Fibroblast of villous mesenchyme (primary cell): Measurements from ENCODE around the gene BRME1. TPM values are rescaled to one million over a fixed set of nuclear protein-coding genes. Genes with fewer than 3 reads are reported as not detected.

Experiments
- DNase-seq: peaks from one replicate; pipeline ENCODE4 v3.0.0-alpha.2; 2010; ENCODE audit warnings: low read depth
- H3K4me3 ChIP-seq: 2 replicates; pipeline ENCODE4 v1.5.1; 2011; ENCODE audit warnings: low read depth, mild to moderate bottlenecking, low read length
- total RNA-seq: library from RNA; depleted of rRNA; stranded (reverse); fragments of >200 nt; gene quantifications from 2 replicates; pipeline ENCODE4 v1.2.3, GENCODE V29; 2012
- TF ChIP-seq, protein P1 (sequence below): IDR thresholded peaks from 2 replicates; pipeline ENCODE4 v1.5.1; 2012; ENCODE audit warnings: low read depth, mild to moderate bottlenecking, low read length; ENCODE audit not compliant: insufficient read depth

BRME1 gene
- total RNA-seq, result 0.32 and 0.43 TPM in 2 replicates

DNA sequence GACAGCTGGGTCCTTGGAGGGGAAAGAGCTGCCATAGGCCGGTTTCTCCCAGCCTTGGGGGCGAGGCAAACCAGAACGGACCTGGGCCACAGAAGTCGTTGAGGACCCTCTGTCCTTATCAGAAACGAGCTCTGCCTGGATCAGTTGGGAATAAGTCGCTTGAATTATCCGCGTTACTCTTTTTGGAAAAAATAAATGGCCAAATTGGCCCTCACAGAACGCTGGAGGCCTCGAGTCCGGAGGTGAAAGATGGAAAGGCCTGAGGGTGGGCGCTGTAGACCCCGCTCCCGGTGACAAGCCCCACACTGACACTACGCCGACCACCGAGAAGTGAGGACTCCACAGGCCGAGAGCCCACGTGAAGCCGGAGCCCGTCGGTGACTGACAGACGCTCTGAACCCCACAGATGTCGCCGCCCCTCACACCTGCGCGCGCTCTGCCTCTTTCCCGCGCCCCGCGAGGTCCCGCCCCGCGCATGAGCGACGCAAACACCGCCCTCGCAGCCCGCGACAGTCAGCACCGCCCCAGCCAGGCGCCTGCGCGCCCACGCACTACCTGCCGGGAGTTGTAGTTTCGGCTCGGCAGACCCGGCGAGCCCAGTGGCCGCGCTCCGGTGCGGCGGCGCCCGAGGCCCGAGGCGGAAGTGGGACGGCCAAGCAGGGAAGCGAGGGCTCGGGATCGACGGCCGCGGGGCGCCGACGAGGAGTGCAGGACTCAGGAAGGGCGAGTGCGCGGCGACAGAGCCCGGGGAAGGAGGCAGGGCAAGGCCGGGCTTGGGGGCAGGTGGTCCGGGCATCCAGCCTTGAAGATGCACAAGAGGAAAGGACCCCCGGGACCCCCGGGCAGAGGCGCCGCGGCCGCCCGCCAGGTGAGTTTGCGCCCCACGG is at the start of gene BRME1, which contains the start of gene CC2D1A:
BRME1 (minus strand) TSS at position 484 of the 887 bp plus-strand sequence. CDS start 1,225 bp downstream, outside the sequence.
CC2D1A (plus strand) TSS at position 568 of the 887 bp plus-strand sequence; CDS start at position 809, 241 bp downstream.
- H3K4me3 ChIP-seq, result peak within 1 kb of the TSS; percentile 79
- TF ChIP-seq, protein P1, sequence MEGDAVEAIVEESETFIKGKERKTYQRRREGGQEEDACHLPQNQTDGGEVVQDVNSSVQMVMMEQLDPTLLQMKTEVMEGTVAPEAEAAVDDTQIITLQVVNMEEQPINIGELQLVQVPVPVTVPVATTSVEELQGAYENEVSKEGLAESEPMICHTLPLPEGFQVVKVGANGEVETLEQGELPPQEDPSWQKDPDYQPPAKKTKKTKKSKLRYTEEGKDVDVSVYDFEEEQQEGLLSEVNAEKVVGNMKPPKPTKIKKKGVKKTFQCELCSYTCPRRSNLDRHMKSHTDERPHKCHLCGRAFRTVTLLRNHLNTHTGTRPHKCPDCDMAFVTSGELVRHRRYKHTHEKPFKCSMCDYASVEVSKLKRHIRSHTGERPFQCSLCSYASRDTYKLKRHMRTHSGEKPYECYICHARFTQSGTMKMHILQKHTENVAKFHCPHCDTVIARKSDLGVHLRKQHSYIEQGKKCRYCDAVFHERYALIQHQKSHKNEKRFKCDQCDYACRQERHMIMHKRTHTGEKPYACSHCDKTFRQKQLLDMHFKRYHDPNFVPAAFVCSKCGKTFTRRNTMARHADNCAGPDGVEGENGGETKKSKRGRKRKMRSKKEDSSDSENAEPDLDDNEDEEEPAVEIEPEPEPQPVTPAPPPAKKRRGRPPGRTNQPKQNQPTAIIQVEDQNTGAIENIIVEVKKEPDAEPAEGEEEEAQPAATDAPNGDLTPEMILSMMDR, result no peak
- peak; percentile 79 for DNase-seq

DNA sequence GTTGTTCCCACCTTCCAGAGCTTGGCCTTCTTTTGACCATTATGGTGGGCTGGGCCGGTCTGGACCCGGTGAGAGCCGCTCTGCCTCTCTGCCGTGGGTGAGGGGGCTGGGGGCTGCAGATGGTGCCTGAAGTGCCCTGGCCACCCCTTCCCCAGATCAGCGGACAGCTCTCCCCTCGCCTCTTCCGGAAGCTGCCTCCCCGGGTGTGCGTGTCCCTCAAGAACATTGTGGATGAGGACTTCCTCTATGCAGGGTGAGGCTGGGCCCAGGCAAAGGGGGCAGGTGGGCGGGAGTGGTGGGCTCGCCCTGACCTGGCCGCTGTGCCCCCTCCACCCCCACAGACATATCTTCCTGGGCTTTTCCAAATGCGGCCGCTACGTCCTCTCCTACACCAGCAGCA is 48.3 kb upstream of the BRME1 start:
- TF ChIP-seq, protein P1, result no peak
- no peak for DNase-seq

DNA sequence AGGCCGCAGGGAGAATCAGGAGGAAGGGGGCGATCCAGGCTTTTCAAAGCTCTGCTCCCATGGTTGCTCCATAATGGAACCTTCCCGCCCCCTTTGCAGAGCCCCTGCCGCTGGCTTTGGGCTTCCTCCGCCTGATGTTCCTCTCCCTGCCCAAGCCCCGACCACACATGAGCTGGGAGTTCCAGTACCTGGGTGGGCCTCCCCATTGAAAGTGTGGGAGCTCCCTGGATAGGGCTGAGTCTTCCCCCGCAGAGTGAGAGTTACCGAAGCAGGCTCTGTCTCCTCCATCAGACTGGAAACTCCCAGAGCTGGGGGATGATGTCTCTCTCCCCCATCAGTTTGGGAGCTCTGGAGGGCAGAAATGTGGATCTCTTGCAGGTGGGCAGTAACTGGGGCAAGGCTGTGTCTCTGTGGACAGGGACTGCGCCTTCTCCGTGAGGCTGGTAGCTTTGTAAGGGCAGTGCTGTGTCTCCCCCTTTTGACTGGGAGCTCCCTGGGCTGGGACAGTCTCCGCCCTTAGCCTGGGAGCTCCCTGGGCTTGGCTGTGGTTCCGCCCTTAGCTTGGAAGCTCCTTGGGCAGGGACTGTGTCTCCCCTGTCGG is 47.1 kb upstream of the BRME1 start:
- peak; percentile 70 for DNase-seq
- H3K4me3 ChIP-seq, result peak overlapping the region; percentile 79
- TF ChIP-seq, protein P1, result peak; percentile 27

More for the DNA sequence above, 48.3 kb upstream of the BRME1 start:
- no peak overlapping the region for H3K4me3 ChIP-seq

DNA sequence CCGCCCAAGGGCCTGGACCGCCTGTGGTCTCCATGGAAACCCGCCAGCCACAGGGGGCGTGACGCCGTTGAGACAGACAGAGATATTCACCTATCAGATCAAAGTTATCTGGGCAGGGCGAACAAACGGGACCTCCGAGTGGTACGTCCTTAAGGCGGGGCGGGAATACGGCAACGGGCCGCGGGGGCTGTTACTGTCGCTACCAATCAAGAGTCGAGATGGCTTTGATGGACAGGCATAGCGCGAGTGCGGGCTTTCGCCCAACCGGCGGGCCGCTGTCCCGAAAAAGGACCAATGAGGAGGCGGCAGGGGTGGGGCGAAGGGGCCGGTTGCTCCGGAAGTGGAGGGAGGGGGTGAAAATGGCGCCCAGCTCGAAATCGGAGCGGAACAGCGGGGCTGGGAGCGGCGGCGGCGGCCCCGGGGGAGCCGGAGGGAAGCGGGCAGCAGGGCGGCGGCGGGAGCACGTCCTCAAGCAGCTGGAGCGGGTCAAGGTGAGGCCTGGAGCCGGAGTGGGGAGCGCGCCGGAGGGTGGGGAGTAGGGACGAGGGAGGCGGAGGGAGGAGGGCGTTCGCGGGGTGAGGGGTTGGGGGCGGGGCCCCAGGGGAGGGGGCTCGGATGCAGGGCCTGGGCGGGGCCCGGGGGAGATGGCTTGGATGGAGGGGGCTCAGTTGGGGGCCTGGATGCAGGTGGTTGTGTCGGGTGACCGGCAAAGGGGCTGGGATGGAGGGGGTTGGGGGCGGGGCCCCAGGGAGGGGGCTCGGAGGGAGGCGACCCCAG is 46.4 kb upstream of the BRME1 start, which contains the start of gene DCAF15:
DCAF15 (plus strand) TSS at position 356 of the 777 bp plus-strand sequence; CDS start at position 360, 4 bp downstream.
- TF ChIP-seq, protein P1, result no peak

DNA sequence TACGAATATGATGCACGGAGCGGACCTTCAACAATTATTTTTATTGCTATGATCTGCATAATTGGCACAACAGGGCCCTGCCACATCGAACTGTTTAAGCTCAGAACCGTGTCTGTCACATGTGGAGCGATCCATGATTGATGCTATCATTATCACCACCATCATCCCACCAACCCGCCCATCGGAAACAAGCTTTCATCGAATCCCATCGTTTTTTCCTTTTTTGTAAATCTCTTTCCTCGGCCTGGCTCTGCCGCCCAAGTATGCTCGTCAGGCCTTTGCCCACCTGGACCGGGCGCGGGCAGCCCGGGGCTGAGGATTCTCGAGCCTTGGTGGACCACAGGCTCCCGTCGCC is 45.9 kb upstream of the BRME1 start:
- H3K4me3 ChIP-seq, result peak overlapping the region; percentile 52
- TF ChIP-seq, protein P1, result no peak
- no peak for DNase-seq

More for the DNA sequence above, 46.4 kb upstream of the BRME1 start, which contains the start of gene DCAF15:
- H3K4me3 ChIP-seq, result peak within 1 kb of the TSS; percentile 79
- peak; percentile 100 for DNase-seq

DNA sequence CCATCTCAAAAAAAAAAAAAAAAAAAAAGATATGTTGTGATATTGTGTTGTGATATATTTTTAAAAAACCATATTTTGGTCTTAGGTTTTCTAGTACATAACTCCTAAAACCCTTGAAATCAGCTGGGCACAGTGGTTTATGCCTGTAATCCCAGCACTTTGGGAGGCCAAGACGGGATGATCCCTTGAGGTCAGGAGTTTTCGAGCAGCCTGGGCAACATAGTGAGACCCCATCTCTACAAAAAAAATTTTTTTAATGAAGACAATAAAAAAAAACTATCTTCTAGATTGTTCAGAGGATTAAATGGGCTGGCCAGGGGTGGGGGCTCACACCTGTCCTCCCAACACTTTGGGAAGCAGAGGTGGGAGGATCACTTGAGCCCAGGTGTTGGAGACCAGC is 45.1 kb upstream of the BRME1 start:
- TF ChIP-seq, protein P1, result no peak
- H3K4me3 ChIP-seq, result no peak overlapping the region
- DNase-seq, result no peak
